ENCODE results near the gene TLR8.

DNA sequence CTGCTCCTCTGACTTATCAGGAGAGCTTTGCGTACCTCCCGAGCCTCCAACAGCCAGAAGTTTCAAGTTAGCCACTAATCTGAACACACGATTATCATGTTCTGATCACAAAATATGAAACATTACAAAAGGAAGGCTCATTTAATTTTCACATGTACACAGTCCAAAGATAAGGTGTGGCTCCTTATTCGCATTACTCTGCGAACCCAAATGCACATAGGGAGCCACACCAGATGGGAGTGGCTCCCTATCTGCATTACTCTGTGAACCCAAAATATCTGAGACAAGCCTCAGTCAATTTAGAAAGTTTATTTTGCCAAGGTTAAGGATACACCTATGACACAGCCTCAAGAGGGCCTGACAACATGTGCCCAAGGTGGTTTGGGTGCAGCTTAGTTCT is 28.4 kb downstream of the TLR8 start:
- TF ChIP-seq, protein P1, sequence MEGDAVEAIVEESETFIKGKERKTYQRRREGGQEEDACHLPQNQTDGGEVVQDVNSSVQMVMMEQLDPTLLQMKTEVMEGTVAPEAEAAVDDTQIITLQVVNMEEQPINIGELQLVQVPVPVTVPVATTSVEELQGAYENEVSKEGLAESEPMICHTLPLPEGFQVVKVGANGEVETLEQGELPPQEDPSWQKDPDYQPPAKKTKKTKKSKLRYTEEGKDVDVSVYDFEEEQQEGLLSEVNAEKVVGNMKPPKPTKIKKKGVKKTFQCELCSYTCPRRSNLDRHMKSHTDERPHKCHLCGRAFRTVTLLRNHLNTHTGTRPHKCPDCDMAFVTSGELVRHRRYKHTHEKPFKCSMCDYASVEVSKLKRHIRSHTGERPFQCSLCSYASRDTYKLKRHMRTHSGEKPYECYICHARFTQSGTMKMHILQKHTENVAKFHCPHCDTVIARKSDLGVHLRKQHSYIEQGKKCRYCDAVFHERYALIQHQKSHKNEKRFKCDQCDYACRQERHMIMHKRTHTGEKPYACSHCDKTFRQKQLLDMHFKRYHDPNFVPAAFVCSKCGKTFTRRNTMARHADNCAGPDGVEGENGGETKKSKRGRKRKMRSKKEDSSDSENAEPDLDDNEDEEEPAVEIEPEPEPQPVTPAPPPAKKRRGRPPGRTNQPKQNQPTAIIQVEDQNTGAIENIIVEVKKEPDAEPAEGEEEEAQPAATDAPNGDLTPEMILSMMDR (IDR thresholded peaks at IDR 0.05): no peak
- TF ChIP-seq POLR2AphosphoS5 (IDR thresholded peaks at IDR 0.05; ENCODE audit: low read depth, low read length): no peak
- TF ChIP-seq, protein P2, sequence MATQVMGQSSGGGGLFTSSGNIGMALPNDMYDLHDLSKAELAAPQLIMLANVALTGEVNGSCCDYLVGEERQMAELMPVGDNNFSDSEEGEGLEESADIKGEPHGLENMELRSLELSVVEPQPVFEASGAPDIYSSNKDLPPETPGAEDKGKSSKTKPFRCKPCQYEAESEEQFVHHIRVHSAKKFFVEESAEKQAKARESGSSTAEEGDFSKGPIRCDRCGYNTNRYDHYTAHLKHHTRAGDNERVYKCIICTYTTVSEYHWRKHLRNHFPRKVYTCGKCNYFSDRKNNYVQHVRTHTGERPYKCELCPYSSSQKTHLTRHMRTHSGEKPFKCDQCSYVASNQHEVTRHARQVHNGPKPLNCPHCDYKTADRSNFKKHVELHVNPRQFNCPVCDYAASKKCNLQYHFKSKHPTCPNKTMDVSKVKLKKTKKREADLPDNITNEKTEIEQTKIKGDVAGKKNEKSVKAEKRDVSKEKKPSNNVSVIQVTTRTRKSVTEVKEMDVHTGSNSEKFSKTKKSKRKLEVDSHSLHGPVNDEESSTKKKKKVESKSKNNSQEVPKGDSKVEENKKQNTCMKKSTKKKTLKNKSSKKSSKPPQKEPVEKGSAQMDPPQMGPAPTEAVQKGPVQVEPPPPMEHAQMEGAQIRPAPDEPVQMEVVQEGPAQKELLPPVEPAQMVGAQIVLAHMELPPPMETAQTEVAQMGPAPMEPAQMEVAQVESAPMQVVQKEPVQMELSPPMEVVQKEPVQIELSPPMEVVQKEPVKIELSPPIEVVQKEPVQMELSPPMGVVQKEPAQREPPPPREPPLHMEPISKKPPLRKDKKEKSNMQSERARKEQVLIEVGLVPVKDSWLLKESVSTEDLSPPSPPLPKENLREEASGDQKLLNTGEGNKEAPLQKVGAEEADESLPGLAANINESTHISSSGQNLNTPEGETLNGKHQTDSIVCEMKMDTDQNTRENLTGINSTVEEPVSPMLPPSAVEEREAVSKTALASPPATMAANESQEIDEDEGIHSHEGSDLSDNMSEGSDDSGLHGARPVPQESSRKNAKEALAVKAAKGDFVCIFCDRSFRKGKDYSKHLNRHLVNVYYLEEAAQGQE (IDR thresholded peaks at IDR 0.05; ENCODE audit: insufficient read depth in 1 of 2, low read depth in 2 of 2, low read length in 1 of 2): no peak

Data from Panc1 (cell line).